Measurements from ENCODE around the gene KDM1B. TPM values are rescaled to one million over a fixed set of nuclear protein-coding genes. Genes with fewer than 3 reads are reported as not detected.

The KDM1B gene, protein sequence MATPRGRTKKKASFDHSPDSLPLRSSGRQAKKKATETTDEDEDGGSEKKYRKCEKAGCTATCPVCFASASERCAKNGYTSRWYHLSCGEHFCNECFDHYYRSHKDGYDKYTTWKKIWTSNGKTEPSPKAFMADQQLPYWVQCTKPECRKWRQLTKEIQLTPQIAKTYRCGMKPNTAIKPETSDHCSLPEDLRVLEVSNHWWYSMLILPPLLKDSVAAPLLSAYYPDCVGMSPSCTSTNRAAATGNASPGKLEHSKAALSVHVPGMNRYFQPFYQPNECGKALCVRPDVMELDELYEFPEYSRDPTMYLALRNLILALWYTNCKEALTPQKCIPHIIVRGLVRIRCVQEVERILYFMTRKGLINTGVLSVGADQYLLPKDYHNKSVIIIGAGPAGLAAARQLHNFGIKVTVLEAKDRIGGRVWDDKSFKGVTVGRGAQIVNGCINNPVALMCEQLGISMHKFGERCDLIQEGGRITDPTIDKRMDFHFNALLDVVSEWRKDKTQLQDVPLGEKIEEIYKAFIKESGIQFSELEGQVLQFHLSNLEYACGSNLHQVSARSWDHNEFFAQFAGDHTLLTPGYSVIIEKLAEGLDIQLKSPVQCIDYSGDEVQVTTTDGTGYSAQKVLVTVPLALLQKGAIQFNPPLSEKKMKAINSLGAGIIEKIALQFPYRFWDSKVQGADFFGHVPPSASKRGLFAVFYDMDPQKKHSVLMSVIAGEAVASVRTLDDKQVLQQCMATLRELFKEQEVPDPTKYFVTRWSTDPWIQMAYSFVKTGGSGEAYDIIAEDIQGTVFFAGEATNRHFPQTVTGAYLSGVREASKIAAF
- total RNA-seq = 9.6 and 10.8 TPM in 2 replicates
- polyA plus RNA-seq = 2.5 and 3.0 TPM in 2 replicates
- polyA plus RNA-seq (2011; cell fraction: cytosol; rRNA removed) = 3.9 and 4.6 TPM in 2 replicates
- 5.0 and 5.2 TPM in 2 replicates for polyA plus RNA-seq (2011; cell fraction: nucleus; rRNA removed)
- 7.8 and 9.0 TPM in 2 replicates for polyA plus RNA-seq (2012)
- 7.2 and 11.6 TPM in 2 replicates for polyA minus RNA-seq
- polyA minus RNA-seq (2011; cell fraction: cytosol; rRNA and poly(A)+ RNA removed) = 6.8 TPM
- polyA minus RNA-seq (2011; cell fraction: nucleus; rRNA and poly(A)+ RNA removed) = 3.4 and 5.2 TPM in 2 replicates
- percentile 54 among the genes with signal in this experiment for Bru-seq, nascent RNA
- percentile 52 among the genes with signal in this experiment for BruChase-seq, experiment 1, labeled RNA remaining after a 6-hour chase
- BruChase-seq, experiment 2, labeled RNA remaining after a 2-hour chase = percentile 51 among the genes with signal in this experiment
- long read RNA-seq, partial matches to known transcripts = 0 of 3 reads
- long read RNA-seq, other reads (novel, unspliced or antisense) = 3 of 3 reads

DNA sequence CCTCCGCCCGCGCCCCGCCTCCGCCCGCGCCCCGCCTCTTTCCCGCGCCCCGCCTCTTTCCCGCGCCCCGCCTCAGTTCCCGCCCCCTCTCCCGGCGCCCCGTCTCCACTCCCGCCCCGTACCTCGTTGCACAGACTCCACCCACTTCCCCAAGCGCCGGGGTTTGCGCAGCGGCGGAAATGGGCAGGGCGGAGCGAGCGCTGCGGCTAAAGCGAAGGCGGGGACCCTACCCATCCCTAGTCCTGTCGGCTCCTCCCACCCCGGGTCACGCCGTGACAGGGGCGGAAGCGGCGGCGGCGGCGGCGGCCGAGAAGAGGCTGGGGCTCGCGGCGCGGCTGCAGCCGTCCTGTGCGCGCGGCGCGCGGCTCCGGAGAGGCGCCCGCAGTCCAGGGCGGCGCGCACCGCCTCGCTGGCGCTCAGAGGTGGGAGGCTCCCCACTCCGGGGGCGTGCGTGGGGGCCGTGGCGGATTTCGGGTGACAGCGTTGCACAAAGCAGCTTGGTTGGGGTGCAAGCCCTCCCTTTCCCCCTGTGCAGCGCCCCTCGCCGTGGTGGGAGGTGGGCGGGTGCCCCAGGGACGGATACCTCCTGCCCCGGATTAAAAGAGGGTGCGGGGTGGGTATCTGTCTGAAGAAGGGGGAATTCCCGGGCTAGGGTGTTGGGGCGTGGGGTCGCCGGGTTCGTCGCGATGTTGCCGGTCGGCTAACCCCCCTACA is at the start of gene KDM1B:
KDM1B (plus strand) TSS at position 273 of the 714 bp plus-strand sequence. CDS start 4,474 bp downstream, outside the sequence.
- DNase-seq (ENCODE audit: low read depth, low spot score) = peak; percentile 98
- BruUV-seq (replicated peaks) = no TSS peak
- TF ChIP-seq EZH2 (IDR thresholded peaks at IDR 0.05; ENCODE audit: borderline replicate concordance, low read depth, low read length, severe bottlenecking) = no peak
- no peak for TF ChIP-seq GATA2 (IDR thresholded peaks at IDR 0.05; ENCODE audit: insufficient read depth, insufficient read length, low read depth, low read length)
- no peak for TF ChIP-seq MYC (IDR thresholded peaks at IDR 0.05; ENCODE audit: low read depth, low read length)
- no peak for TF ChIP-seq JUN (IDR thresholded peaks at IDR 0.05; ENCODE audit: borderline replicate concordance, insufficient read depth, insufficient read length, low read depth)
- no peak for TF ChIP-seq POLR2AphosphoS5 (IDR thresholded peaks at IDR 0.05; ENCODE audit: insufficient read depth, low read depth, low read length)
- TF ChIP-seq, protein P1, sequence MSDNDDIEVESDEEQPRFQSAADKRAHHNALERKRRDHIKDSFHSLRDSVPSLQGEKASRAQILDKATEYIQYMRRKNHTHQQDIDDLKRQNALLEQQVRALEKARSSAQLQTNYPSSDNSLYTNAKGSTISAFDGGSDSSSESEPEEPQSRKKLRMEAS (IDR thresholded peaks at IDR 0.05; ENCODE audit: insufficient read depth, insufficient read length) = no peak
- no peak for TF ChIP-seq FOS (IDR thresholded peaks at IDR 0.05; ENCODE audit: borderline replicate concordance, insufficient read depth, low read length)
- no peak for TF ChIP-seq POLR2A (IDR thresholded peaks at IDR 0.05; ENCODE audit: low read depth, low read length)
- TF ChIP-seq, protein P2, sequence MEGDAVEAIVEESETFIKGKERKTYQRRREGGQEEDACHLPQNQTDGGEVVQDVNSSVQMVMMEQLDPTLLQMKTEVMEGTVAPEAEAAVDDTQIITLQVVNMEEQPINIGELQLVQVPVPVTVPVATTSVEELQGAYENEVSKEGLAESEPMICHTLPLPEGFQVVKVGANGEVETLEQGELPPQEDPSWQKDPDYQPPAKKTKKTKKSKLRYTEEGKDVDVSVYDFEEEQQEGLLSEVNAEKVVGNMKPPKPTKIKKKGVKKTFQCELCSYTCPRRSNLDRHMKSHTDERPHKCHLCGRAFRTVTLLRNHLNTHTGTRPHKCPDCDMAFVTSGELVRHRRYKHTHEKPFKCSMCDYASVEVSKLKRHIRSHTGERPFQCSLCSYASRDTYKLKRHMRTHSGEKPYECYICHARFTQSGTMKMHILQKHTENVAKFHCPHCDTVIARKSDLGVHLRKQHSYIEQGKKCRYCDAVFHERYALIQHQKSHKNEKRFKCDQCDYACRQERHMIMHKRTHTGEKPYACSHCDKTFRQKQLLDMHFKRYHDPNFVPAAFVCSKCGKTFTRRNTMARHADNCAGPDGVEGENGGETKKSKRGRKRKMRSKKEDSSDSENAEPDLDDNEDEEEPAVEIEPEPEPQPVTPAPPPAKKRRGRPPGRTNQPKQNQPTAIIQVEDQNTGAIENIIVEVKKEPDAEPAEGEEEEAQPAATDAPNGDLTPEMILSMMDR (IDR thresholded peaks at IDR 0.05; ENCODE audit: extremely low read depth in 1 of 2, insufficient read depth in 1 of 2, low read depth in 1 of 2, low read length in 2 of 2) = no peak
- peak; percentile 89 for FAIRE-seq
- ChIA-PET CTCF (interaction anchor here (1.0 kb wide), 1 partner anchor 232 kb away, joined by 3 read pairs; no protein-coding TSS in a partner anchor), POLR2A (interaction anchor here (0.7 kb wide), 1 partner anchor 555 kb away, joined by 3 read pairs; the partner anchor contains the start of gene FAM8A1)
- H3K4me1 ChIP-seq (ENCODE audit: control insufficient read depth, extremely low read depth, insufficient read depth, low read length) = peaks cover 19% of the 10 kb centered on the region
- H3K9ac ChIP-seq (replicated peaks; ENCODE audit: extremely low read depth, insufficient read depth, low read length) = peak within 1 kb of the TSS; percentile 90
- H3K79me2 ChIP-seq (ENCODE audit: control insufficient read depth, insufficient read depth, low read length) = no peaks in the 10 kb centered on the region
- dilution Hi-C loops (cut with MboI; ENCODE audit: extremely low pct_ligation_motif_present, low sequenced_read_pairs) = no loop called here
- H3K4me3 ChIP-seq (replicated peaks in 1 of 3; ENCODE audit: insufficient read depth in 1 of 3, low read depth in 1 of 3, low read length in 3 of 3) = peak within 1 kb of the TSS; percentile 91 to 95 (median 92)
- H3K9me3 ChIP-seq (replicated peaks; ENCODE audit: control insufficient read depth, insufficient read depth, low read length) = no peaks in the 10 kb centered on the region
- intact Hi-C loops (cut with micrococcal nuclease) = loop anchor here (1.0 to 10.0 kb wide), 5 partner anchors 109 to 761 kb away; partner anchors contain the start of genes DEK, NUP153 and RNF144B
- peak within 1 kb of the TSS; percentile 71 for H3K27ac ChIP-seq (ENCODE audit: insufficient read depth, low read depth, low read length)
- H3K9me1 ChIP-seq (replicated peaks; ENCODE audit: control insufficient read depth, extremely low read depth, insufficient read depth, low read length) = no peaks in the 10 kb centered on the region
- no peaks in the 10 kb centered on the region for H3K36me3 ChIP-seq (ENCODE audit: control insufficient read depth in 2 of 2, extremely low read depth in 1 of 2, insufficient read depth in 2 of 2, low read length in 2 of 2)
- no peaks in the 10 kb centered on the region for H3K27me3 ChIP-seq (ENCODE audit: control insufficient read depth in 2 of 2, insufficient read depth in 2 of 2, low read length in 2 of 2)
- H2AFZ ChIP-seq (ENCODE audit: low read depth, low read length) = peak within 1 kb of the TSS; percentile 99
- H4K20me1 ChIP-seq (replicated peaks; ENCODE audit: control insufficient read depth, extremely low read depth, insufficient read depth, low read length) = no peaks in the 10 kb centered on the region
- peak within 1 kb of the TSS; percentile 80 for H3K4me2 ChIP-seq (ENCODE audit: insufficient read depth, low read length)
